PC-9 (cell line): ENCODE data around the gene PLB1. TPM values are rescaled to one million over a fixed set of nuclear protein-coding genes. Genes with fewer than 3 reads are reported as not detected.

Experiments
- BruUV-seq: library from RNA; stranded (reverse); fragments of 400-500 nt; replicated peaks from 2 replicates; lab custom pipeline; 2021; lab: Mats Ljungman, UMichigan
- CTCF ChIA-PET: fragments of 300-600 bp; sonication (Branson Sonifier 250); formaldehyde crosslinking; loops from one replicate; lab custom pipeline; 2022; ENCODE audit warnings: antibody characterized with exemption; lab: Charles Lee
- POLR2A ChIA-PET: fragments of 300-600 bp; sonication (Branson Sonifier 250); formaldehyde crosslinking; loops from one replicate; lab custom pipeline; 2022; ENCODE audit warnings: antibody characterized with exemption; ENCODE audit not compliant: unreplicated experiment; lab: Charles Lee
- DNase-seq, 2 experiments: peaks; one replicate each; pipeline versions ENCODE4 v3.0.0 to v3.0.0-alpha.2; 2015 to 2022; ENCODE audit warnings: mixed read lengths in 1 of 2
- H2AFZ ChIP-seq: fragments of 200-600 bp; sonication (generic); 2 replicates; pipeline ENCODE4 v1.8.1; 2017; ENCODE audit warnings: antibody characterized with exemption
- H3F3A ChIP-seq: fragments of 200-600 bp; sonication (generic); 2 replicates; pipeline ENCODE4 v1.8.1; 2017; ENCODE audit warnings: antibody characterized with exemption, mild to moderate bottlenecking, low read depth; ENCODE audit not compliant: insufficient read depth
- H3K27ac ChIP-seq: fragments of 200-600 bp; sonication (generic); 2 replicates; pipeline ENCODE4 v1.6.1; 2016; ENCODE audit warnings: mixed run types
- H3K27me3 ChIP-seq: fragments of 200-600 bp; sonication (generic); 2 replicates; pipeline ENCODE4 v1.6.1; 2016; ENCODE audit warnings: low read depth, mixed run types; ENCODE audit not compliant: insufficient read depth
- H3K36me3 ChIP-seq: fragments of 200-600 bp; sonication (generic); 2 replicates; pipeline ENCODE4 v1.6.1; 2016; ENCODE audit warnings: low read depth, mixed run types
- H3K4me1 ChIP-seq: fragments of 200-600 bp; sonication (generic); replicated peaks from 2 replicates; pipeline ENCODE4 v1.6.1; 2016; ENCODE audit warnings: mixed run types; ENCODE audit not compliant: insufficient read depth
- H3K4me2 ChIP-seq: fragments of 200-600 bp; sonication (generic); 2 replicates; pipeline ENCODE4 v1.6.1; 2017; ENCODE audit warnings: mixed run types
- H3K4me3 ChIP-seq: fragments of 200-600 bp; sonication (generic); 2 replicates; pipeline ENCODE4 v1.6.1; 2016; ENCODE audit warnings: mixed run types
- H3K79me2 ChIP-seq: fragments of 200-600 bp; sonication (generic); 2 replicates; pipeline ENCODE4 v1.6.1; 2017; ENCODE audit warnings: low read depth, mixed run types
- H3K9me2 ChIP-seq: fragments of 200-600 bp; sonication (generic); 2 replicates; pipeline ENCODE4 v1.8.1; 2017; ENCODE audit warnings: mild to moderate bottlenecking; ENCODE audit not compliant: insufficient read depth
- H3K9me3 ChIP-seq: fragments of 200-600 bp; sonication (generic); 2 replicates; pipeline ENCODE4 v1.8.1; 2016; ENCODE audit warnings: low read depth; ENCODE audit not compliant: insufficient read depth
- H4K20me1 ChIP-seq: fragments of 200-600 bp; sonication (generic); 2 replicates; pipeline ENCODE4 v1.8.1; 2017; ENCODE audit not compliant: insufficient read depth
- CTCF ChIP-seq: fragments of 200-600 bp; sonication (generic); conservative IDR thresholded peaks from 2 replicates; pipeline ENCODE4 v1.6.1; 2017; ENCODE audit warnings: mixed run types, antibody characterized with exemption, mild to moderate bottlenecking, moderate library complexity
- EZH2 ChIP-seq: fragments of 200-600 bp; sonication (generic); IDR thresholded peaks from 2 replicates; pipeline ENCODE4 v1.8.0; 2017; ENCODE audit warnings: antibody characterized with exemption, low read depth
- intact Hi-C: fragments of 100-400 bp; cut with micrococcal nuclease; formaldehyde crosslinking; loops from one replicate; pipeline ENCODE4 v1.10.0; 2022; ENCODE audit not compliant: unreplicated experiment
- total RNA-seq: library from RNA; stranded (reverse); gene quantifications from 2 replicates; pipeline ENCODE4 v1.2.3, GENCODE V29; 2021

PLB1 gene
- total RNA-seq, 1 experiment from 2014 or later = 2.7 TPM

- no peaks in the 10 kb centered on the region for H3K9me3 ChIP-seq
- TF ChIP-seq CTCF (no peak), EZH2 (no peak)
- intact Hi-C loops = no loop called here
- no peak for DNase-seq
- no peak overlapping the region for H3K27ac ChIP-seq
- BruUV-seq = no TSS peak
- H3F3A ChIP-seq = no peaks in the 10 kb centered on the region
- no peaks in the 10 kb centered on the region for H3K27me3 ChIP-seq
- no peaks in the 10 kb centered on the region for H3K36me3 ChIP-seq
- ChIA-PET CTCF (interaction anchor here (0.6 kb wide), 1 partner anchor 62 kb away, joined by 3 read pairs; no protein-coding TSS in a partner anchor), POLR2A (no interaction called here)
- no peaks in the 10 kb centered on the region for H3K79me2 ChIP-seq
- no peaks in the 10 kb centered on the region; the same call in 1 of the 2 replicates for H3K4me1 ChIP-seq
- H3K4me3 ChIP-seq = no peak overlapping the region
- H4K20me1 ChIP-seq = no peaks in the 10 kb centered on the region
- H2AFZ ChIP-seq = no peak overlapping the region
- no peaks in the 10 kb centered on the region for H3K9me2 ChIP-seq
- H3K4me2 ChIP-seq = no peak overlapping the region
Observed at GRCh38 chr2:28674062-28674712, 178.3 kb downstream of the PLB1 start.

- Histone ChIP-seq H3K9me2 (no peaks in the 10 kb centered on the region), H3K4me2 (no peak overlapping the region), H3K79me2 (no peaks in the 10 kb centered on the region), H2AFZ (no peak overlapping the region), H3K27ac (no peak overlapping the region), H3K27me3 (no peaks in the 10 kb centered on the region), H3K9me3 (no peaks in the 10 kb centered on the region), H3K4me3 (no peak overlapping the region), H3F3A (no peaks in the 10 kb centered on the region), H3K4me1 (no peaks in the 10 kb centered on the region; the same call in 1 of the 2 replicates), H3K36me3 (no peaks in the 10 kb centered on the region), H4K20me1 (no peaks in the 10 kb centered on the region)
- BruUV-seq = no TSS peak
- intact Hi-C loops = no loop called here
- CTCF ChIA-PET = no interaction called here
- no peak for DNase-seq
- TF ChIP-seq EZH2 (no peak), CTCF (no peak)
- POLR2A ChIA-PET = no interaction called here
Observed at GRCh38 chr2:28674713-28675068, 178.8 kb downstream of the PLB1 start.

- no peak overlapping the region for H3K4me3 ChIP-seq
- no peaks in the 10 kb centered on the region for H3K27me3 ChIP-seq
- ChIA-PET CTCF (interaction anchor here (0.7 kb wide), 1 partner anchor 82 kb away, joined by 3 read pairs; no protein-coding TSS in a partner anchor), POLR2A (interaction anchor here (0.6 kb wide), 1 partner anchor 65 kb away, joined by 3 read pairs; no protein-coding TSS in a partner anchor)
- H3K9me3 ChIP-seq = no peaks in the 10 kb centered on the region
- no peaks in the 10 kb centered on the region for H3K79me2 ChIP-seq
- intact Hi-C loops = no loop called here
- DNase-seq = no peak
- H4K20me1 ChIP-seq = no peaks in the 10 kb centered on the region
- no peak overlapping the region for H3K4me2 ChIP-seq
- H2AFZ ChIP-seq = no peak overlapping the region
- no peak overlapping the region for H3K27ac ChIP-seq
- TF ChIP-seq EZH2 = no peak
- TF ChIP-seq CTCF = no peak
- H3F3A ChIP-seq = no peaks in the 10 kb centered on the region
- no peaks in the 10 kb centered on the region; the same call in 1 of the 2 replicates for H3K4me1 ChIP-seq
- H3K36me3 ChIP-seq = no peaks in the 10 kb centered on the region
- no peaks in the 10 kb centered on the region for H3K9me2 ChIP-seq
- no TSS peak for BruUV-seq
Observed at GRCh38 chr2:28676152-28676835, 180.4 kb downstream of the PLB1 start.
